Osteoblast (primary cell): ENCODE measurements around the gene NCAM1. TPM values are rescaled to one million over a fixed set of nuclear protein-coding genes. Genes with fewer than 3 reads are reported as not detected.
A peak's percentile ranks its signal among the peaks of the same experiment; 100 is the strongest.

Experiments used
- DNase-seq: peaks from one replicate; pipeline ENCODE4 v3.0.0; 2011; ENCODE audit warnings: low spot score, mixed read lengths; ENCODE audit not compliant: insufficient read length; ENCODE audit errors: missing footprints
- H2AFZ ChIP-seq: 2 replicates; pipeline ENCODE4 v1.6.0; 2011; ENCODE audit warnings: mild to moderate bottlenecking, low read length
- H3K27ac ChIP-seq: 2 replicates; pipeline ENCODE4 v1.5.1; 2011; ENCODE audit warnings: mild to moderate bottlenecking, low read depth, low read length, moderate library complexity
- H3K27me3 ChIP-seq: 2 replicates; pipeline ENCODE4 v1.6.0; 2012; ENCODE audit warnings: mild to moderate bottlenecking, control low read depth, inconsistent platforms, low read length, moderate library complexity; ENCODE audit not compliant: insufficient read depth
- H3K36me3 ChIP-seq: 2 replicates; pipeline ENCODE4 v1.5.1; 2011; ENCODE audit warnings: mild to moderate bottlenecking, low read length, control low read depth, moderate library complexity; ENCODE audit not compliant: insufficient read depth
- H3K4me1 ChIP-seq: 2 replicates; pipeline ENCODE4 v1.5.1; 2011; ENCODE audit warnings: mild to moderate bottlenecking, low read length, control low read depth, moderate library complexity; ENCODE audit not compliant: insufficient read depth
- H3K4me2 ChIP-seq: 2 replicates; pipeline ENCODE4 v1.6.0; 2011; ENCODE audit warnings: mild to moderate bottlenecking, low read length; ENCODE audit not compliant: insufficient read depth
- H3K4me3 ChIP-seq: fragments of 200-600 bp; sonication (generic); 3 replicates; pipeline ENCODE4 v1.5.1; 2012; ENCODE audit warnings: mild to moderate bottlenecking, low read length, inconsistent platforms; ENCODE audit not compliant: insufficient read depth
- H3K79me2 ChIP-seq: 2 replicates; pipeline ENCODE4 v1.6.0; 2012; ENCODE audit warnings: mild to moderate bottlenecking, low read length, control low read depth, inconsistent platforms; ENCODE audit not compliant: insufficient read depth
- H3K9me3 ChIP-seq: 2 replicates; pipeline ENCODE4 v1.5.1; 2011; ENCODE audit warnings: low read depth, low read length, control low read depth
- H4K20me1 ChIP-seq: 2 replicates; pipeline ENCODE4 v1.6.0; 2012; ENCODE audit warnings: mild to moderate bottlenecking, low read length, control low read depth; ENCODE audit not compliant: insufficient read depth
- CTCF ChIP-seq: IDR thresholded peaks from 2 replicates; pipeline ENCODE4 v1.5.1; 2011; ENCODE audit warnings: mild to moderate bottlenecking, low read depth, low read length, moderate library complexity; ENCODE audit errors: extremely low read depth
- total RNA-seq: library from RNA; depleted of rRNA; stranded (reverse); fragments of >200 nt; gene quantifications from 2 replicates; pipeline ENCODE4 v1.2.3, GENCODE V29; 2012

The NCAM1 gene
- total RNA-seq, 1 donor = 2.2 TPM

- DNase-seq = no peak
Observed at GRCh38 chr11:113106507-113106906, 145.3 kb downstream of the NCAM1 start.

GRCh38 chr11:113110046-113110445, 148.8 kb downstream of the NCAM1 start:
- no peaks in the 10 kb centered on the region for H3K4me1 ChIP-seq
- no peaks in the 10 kb centered on the region for H3K9me3 ChIP-seq
- no peak overlapping the region for H3K27ac ChIP-seq
- no peak for TF ChIP-seq CTCF
- no peak overlapping the region for H3K4me2 ChIP-seq
- H3K4me3 ChIP-seq = no peak overlapping the region
- H3K36me3 ChIP-seq = no peaks in the 10 kb centered on the region
- no peak for DNase-seq
- H3K27me3 ChIP-seq = no peaks in the 10 kb centered on the region
- no peak overlapping the region for H2AFZ ChIP-seq
- no peaks in the 10 kb centered on the region for H3K79me2 ChIP-seq
- no peaks in the 10 kb centered on the region for H4K20me1 ChIP-seq

More at GRCh38 chr11:113106507-113106906, 145.3 kb downstream of the NCAM1 start:
- Histone ChIP-seq H3K4me3 (no peak overlapping the region), H3K79me2 (no peaks in the 10 kb centered on the region), H3K4me2 (no peak overlapping the region), H3K27me3 (no peaks in the 10 kb centered on the region), H4K20me1 (no peaks in the 10 kb centered on the region), H3K4me1 (no peaks in the 10 kb centered on the region), H2AFZ (peak overlapping the region; percentile 6), H3K36me3 (no peaks in the 10 kb centered on the region), H3K27ac (no peak overlapping the region), H3K9me3 (no peaks in the 10 kb centered on the region)
- TF ChIP-seq CTCF = no peak

GRCh38 chr11:113111156-113111555, 149.9 kb downstream of the NCAM1 start:
- Histone ChIP-seq H3K27ac (no peak overlapping the region), H3K79me2 (no peaks in the 10 kb centered on the region), H3K4me3 (no peak overlapping the region), H3K9me3 (no peaks in the 10 kb centered on the region), H3K4me1 (no peaks in the 10 kb centered on the region), H3K4me2 (no peak overlapping the region), H4K20me1 (no peaks in the 10 kb centered on the region), H3K27me3 (no peaks in the 10 kb centered on the region), H3K36me3 (no peaks in the 10 kb centered on the region), H2AFZ (no peak overlapping the region)
- no peak for TF ChIP-seq CTCF
- DNase-seq = no peak

GRCh38 chr11:113112307-113112706, 151.1 kb downstream of the NCAM1 start:
- H3K4me3 ChIP-seq = no peak overlapping the region
- H3K27me3 ChIP-seq = no peaks in the 10 kb centered on the region
- TF ChIP-seq CTCF = no peak
- no peak overlapping the region for H3K27ac ChIP-seq
- H2AFZ ChIP-seq = no peak overlapping the region
- H3K79me2 ChIP-seq = no peaks in the 10 kb centered on the region
- no peaks in the 10 kb centered on the region for H4K20me1 ChIP-seq
- H3K9me3 ChIP-seq = no peaks in the 10 kb centered on the region
- no peak for DNase-seq
- no peak overlapping the region for H3K4me2 ChIP-seq
- no peaks in the 10 kb centered on the region for H3K36me3 ChIP-seq
- no peaks in the 10 kb centered on the region for H3K4me1 ChIP-seq
